Osteocyte (in vitro differentiated cells): Measurements from ENCODE around the gene TTLL11. TPM values are rescaled to one million over a fixed set of nuclear protein-coding genes. Genes with fewer than 3 reads are reported as not detected.

Source experiments
- DNase-seq: peaks from one replicate; pipeline ENCODE4 v3.0.0; 2021; ENCODE audit warnings: mixed read lengths; ENCODE audit not compliant: unreplicated experiment; ENCODE audit errors: extremely low spot score
- H3K27ac Mint-ChIP-seq: one replicate; pipeline ENCODE4 v1.8.0; 2021; ENCODE audit warnings: mild to moderate bottlenecking, mixed read lengths; ENCODE audit not compliant: unreplicated experiment
- H3K27me3 Mint-ChIP-seq: one replicate; pipeline ENCODE4 v1.8.0; 2021; ENCODE audit warnings: mixed read lengths; ENCODE audit not compliant: unreplicated experiment
- H3K36me3 Mint-ChIP-seq: one replicate; pipeline ENCODE4 v1.8.0; 2021; ENCODE audit warnings: mixed read lengths; ENCODE audit not compliant: unreplicated experiment
- H3K4me1 Mint-ChIP-seq: one replicate; pipeline ENCODE4 v1.8.0; 2021; ENCODE audit warnings: mixed read lengths; ENCODE audit not compliant: unreplicated experiment
- H3K4me3 Mint-ChIP-seq: one replicate; pipeline ENCODE4 v1.8.0; 2021; ENCODE audit warnings: mild to moderate bottlenecking, moderate library complexity, mixed read lengths; ENCODE audit not compliant: unreplicated experiment
- H3K9me3 Mint-ChIP-seq: one replicate; pipeline ENCODE4 v1.8.0; 2021; ENCODE audit warnings: mixed read lengths; ENCODE audit not compliant: unreplicated experiment
- long read RNA-seq: library from polyadenylated mRNA; unstranded; transcript quantifications from one replicate; pipeline ENCODE4 v2.0.0, GENCODE V29; 2021
- total RNA-seq: library from RNA; stranded (reverse); gene quantifications from 2 replicates; pipeline ENCODE4 v1.2.1, GENCODE V29; 2021
- TF ChIP-seq, protein P1 (sequence below): fragments of 200-600 bp; sonication (generic); IDR thresholded peaks from 2 replicates; pipeline ENCODE4 v1.5.0; 2021; ENCODE audit warnings: antibody characterized with exemption, mild to moderate bottlenecking, moderate library complexity

The TTLL11 gene, protein sequence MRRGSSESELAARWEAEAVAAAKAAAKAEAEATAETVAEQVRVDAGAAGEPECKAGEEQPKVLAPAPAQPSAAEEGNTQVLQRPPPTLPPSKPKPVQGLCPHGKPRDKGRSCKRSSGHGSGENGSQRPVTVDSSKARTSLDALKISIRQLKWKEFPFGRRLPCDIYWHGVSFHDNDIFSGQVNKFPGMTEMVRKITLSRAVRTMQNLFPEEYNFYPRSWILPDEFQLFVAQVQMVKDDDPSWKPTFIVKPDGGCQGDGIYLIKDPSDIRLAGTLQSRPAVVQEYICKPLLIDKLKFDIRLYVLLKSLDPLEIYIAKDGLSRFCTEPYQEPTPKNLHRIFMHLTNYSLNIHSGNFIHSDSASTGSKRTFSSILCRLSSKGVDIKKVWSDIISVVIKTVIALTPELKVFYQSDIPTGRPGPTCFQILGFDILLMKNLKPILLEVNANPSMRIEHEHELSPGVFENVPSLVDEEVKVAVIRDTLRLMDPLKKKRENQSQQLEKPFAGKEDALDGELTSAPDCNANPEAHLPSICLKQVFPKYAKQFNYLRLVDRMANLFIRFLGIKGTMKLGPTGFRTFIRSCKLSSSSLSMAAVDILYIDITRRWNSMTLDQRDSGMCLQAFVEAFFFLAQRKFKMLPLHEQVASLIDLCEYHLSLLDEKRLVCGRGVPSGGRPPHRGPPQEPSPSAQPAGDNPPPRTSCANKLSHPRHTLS
- total RNA-seq, result 6.0 and 7.9 TPM in 2 replicates
- long read RNA-seq, partial matches to known transcripts, result 0 of 3 reads
- long read RNA-seq, other reads (novel, unspliced or antisense), result 2 of 3 reads

DNA sequence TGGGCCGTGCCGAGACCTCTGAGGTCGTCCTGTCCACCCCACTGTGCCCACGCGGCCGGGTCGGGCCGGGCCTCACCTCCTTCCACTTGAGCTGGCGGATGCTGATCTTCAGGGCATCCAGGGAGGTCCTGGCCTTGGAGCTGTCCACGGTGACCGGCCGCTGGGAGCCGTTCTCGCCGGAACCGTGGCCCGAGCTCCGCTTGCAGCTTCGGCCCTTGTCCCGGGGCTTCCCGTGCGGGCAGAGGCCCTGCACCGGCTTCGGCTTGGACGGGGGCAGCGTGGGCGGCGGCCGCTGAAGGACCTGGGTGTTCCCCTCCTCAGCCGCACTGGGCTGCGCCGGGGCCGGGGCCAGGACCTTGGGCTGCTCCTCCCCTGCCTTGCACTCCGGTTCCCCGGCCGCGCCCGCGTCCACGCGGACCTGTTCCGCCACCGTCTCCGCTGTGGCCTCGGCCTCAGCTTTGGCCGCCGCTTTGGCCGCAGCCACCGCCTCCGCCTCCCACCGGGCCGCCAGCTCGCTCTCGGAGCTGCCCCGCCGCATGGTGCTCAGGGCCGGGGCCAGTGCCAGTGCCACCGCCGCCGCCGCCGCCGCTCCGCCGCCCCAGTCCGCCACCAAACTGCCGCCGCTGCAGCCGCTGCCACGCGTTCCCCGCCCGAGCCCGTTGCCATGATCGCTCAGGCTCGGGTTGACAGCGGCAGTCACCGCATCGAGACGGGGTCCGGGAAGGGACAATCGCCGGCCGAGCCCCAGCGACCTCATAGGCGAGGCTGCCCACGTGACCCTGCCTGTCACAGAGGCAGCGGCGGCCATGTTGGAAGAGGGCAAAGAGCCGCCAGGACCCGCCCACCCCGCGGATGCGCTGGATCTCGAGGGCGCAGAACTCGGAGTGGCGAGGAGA, at the start of gene TTLL11:
TTLL11 (minus strand) TSS at position 698 of the 896 bp plus-strand sequence; CDS start at position 538, 160 bp downstream.
- DNase-seq, result peak; percentile 98
- Mint-ChIP-seq H3K36me3 (no peaks in the 10 kb centered on the region), H3K4me1 (peaks cover 30% of the 10 kb centered on the region), H3K4me3 (peak within 1 kb of the TSS; percentile 86), H3K9me3 (no peaks in the 10 kb centered on the region), H3K27me3 (peaks cover 9% of the 10 kb centered on the region), H3K27ac (peak within 1 kb of the TSS; percentile 63)
- TF ChIP-seq, protein P1, sequence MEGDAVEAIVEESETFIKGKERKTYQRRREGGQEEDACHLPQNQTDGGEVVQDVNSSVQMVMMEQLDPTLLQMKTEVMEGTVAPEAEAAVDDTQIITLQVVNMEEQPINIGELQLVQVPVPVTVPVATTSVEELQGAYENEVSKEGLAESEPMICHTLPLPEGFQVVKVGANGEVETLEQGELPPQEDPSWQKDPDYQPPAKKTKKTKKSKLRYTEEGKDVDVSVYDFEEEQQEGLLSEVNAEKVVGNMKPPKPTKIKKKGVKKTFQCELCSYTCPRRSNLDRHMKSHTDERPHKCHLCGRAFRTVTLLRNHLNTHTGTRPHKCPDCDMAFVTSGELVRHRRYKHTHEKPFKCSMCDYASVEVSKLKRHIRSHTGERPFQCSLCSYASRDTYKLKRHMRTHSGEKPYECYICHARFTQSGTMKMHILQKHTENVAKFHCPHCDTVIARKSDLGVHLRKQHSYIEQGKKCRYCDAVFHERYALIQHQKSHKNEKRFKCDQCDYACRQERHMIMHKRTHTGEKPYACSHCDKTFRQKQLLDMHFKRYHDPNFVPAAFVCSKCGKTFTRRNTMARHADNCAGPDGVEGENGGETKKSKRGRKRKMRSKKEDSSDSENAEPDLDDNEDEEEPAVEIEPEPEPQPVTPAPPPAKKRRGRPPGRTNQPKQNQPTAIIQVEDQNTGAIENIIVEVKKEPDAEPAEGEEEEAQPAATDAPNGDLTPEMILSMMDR, result no peak

DNA sequence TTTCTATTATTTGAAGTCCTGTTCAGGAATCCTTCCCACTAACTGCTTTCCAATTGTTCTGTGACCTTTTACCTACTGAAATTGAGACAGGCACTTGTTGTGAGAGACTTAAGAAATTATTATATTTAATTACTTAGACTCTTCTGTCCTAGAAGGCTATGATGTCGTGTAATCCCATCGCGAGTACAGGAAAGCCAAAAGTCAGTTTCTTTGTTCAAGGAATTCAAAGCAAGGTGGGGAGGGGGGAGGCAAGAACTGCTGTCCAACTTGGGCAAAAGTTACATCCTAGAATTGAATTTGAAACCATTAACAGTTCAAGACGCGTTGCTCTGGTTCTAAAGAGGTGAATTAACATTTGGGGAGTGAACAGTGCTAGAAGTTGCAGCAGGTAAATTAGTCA, 48.6 kb upstream of the TTLL11 start:
- Mint-ChIP-seq H3K27ac (no peak overlapping the region), H3K4me1 (no peaks in the 10 kb centered on the region), H3K4me3 (no peak overlapping the region), H3K9me3 (no peaks in the 10 kb centered on the region), H3K27me3 (peaks cover 2% of the 10 kb centered on the region), H3K36me3 (peaks cover 30% of the 10 kb centered on the region)
- no peak for DNase-seq
- TF ChIP-seq, protein P1, result no peak

DNA sequence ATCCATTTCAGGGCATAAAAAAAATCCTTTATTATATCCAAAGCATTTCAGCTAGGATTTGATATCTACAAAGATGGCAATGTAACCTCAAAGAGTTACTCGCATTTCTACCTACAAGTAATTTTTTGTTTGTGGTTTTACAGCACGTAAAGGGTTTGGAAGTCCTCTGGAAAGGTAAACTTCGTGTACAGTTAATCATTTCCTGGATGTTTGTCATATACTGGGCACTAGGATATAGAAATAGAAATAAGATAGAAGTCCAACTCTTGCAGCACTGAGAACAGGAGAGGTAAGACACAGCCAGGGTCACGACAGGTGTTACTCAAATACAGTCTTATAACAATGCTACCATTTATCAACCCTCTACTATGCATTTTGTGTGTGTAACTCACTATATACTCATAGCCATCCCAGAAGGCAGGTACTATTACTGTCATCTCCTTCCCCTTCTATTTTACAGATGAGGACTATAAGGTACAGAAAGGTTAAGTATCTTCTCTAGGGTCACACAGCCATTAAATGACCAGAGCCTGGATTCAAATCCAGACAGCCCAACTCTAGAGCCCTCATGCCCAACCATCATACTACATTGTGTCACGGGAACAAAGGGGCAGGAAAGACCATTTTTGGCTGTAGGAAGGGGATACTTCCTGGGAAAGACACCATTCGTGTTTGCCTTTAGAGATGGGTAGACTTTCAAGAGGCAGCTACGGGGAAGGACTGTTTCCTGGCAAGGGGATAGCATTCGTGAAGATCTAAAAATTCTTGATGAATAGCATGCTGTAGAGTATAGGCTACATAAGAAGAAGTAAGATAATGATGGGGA, 47.5 kb upstream of the TTLL11 start:
- Mint-ChIP-seq H3K4me3 (no peak overlapping the region), H3K9me3 (no peaks in the 10 kb centered on the region), H3K36me3 (peaks cover 22% of the 10 kb centered on the region), H3K4me1 (no peaks in the 10 kb centered on the region), H3K27ac (no peak overlapping the region), H3K27me3 (peaks cover 2% of the 10 kb centered on the region)
- TF ChIP-seq, protein P1, result no peak
- DNase-seq, result no peak

GRCh38 chr9:122138560-122139268, 45.6 kb upstream of the TTLL11 start:
- H3K4me1 Mint-ChIP-seq, result peaks cover 8% of the 10 kb centered on the region
- peaks cover 12% of the 10 kb centered on the region for H3K36me3 Mint-ChIP-seq
- no peak for DNase-seq
- no peaks in the 10 kb centered on the region for H3K9me3 Mint-ChIP-seq
- no peak overlapping the region for H3K27ac Mint-ChIP-seq
- TF ChIP-seq, protein P1, result no peak
- H3K4me3 Mint-ChIP-seq, result no peak overlapping the region
- peaks cover 2% of the 10 kb centered on the region for H3K27me3 Mint-ChIP-seq
